ENCODE data around the gene TRPV2. TPM values are rescaled to one million over a fixed set of nuclear protein-coding genes. Genes with fewer than 3 reads are reported as not detected.

TRPV2 gene
- total RNA-seq, 1 experiment from 2014 or later: 0.87 TPM

DNA sequence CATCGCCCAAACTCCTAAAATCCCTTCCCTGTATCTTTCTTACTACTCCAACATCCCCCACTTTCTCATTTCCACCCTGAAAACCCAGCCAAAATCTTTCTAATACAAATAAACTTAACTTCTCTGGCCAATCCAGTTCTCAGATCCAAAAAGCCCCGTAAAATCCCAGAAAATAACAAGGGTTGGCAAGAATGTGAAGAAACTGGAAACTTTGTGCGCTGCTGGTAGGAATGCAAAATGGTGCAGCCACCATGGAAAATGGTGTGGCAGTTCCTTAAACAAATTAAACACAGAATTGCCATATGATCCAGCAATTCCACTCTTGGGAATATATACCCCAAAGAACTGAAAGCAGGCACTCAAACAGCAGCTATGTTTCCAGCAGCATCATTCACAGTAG lies 52.5 kb downstream of the TRPV2 start:
- intact Hi-C loops (cut with micrococcal nuclease; ENCODE audit: unreplicated experiment): no loop called here
- Mint-ChIP-seq H3K27ac (ENCODE audit: unreplicated experiment) (no peak overlapping the region), H3K9me3 (ENCODE audit: low read depth, unreplicated experiment) (no peaks in the 10 kb centered on the region), H3K4me1 (ENCODE audit: low read depth, unreplicated experiment) (no peaks in the 10 kb centered on the region), H3K4me3 (ENCODE audit: low read depth, unreplicated experiment) (no peak overlapping the region), H3K27me3 (ENCODE audit: unreplicated experiment) (no peaks in the 10 kb centered on the region), H3K36me3 (ENCODE audit: insufficient read depth, unreplicated experiment) (no peaks in the 10 kb centered on the region)
- BruUV-seq (replicated peaks): no TSS peak
- TF ChIP-seq, protein P1, sequence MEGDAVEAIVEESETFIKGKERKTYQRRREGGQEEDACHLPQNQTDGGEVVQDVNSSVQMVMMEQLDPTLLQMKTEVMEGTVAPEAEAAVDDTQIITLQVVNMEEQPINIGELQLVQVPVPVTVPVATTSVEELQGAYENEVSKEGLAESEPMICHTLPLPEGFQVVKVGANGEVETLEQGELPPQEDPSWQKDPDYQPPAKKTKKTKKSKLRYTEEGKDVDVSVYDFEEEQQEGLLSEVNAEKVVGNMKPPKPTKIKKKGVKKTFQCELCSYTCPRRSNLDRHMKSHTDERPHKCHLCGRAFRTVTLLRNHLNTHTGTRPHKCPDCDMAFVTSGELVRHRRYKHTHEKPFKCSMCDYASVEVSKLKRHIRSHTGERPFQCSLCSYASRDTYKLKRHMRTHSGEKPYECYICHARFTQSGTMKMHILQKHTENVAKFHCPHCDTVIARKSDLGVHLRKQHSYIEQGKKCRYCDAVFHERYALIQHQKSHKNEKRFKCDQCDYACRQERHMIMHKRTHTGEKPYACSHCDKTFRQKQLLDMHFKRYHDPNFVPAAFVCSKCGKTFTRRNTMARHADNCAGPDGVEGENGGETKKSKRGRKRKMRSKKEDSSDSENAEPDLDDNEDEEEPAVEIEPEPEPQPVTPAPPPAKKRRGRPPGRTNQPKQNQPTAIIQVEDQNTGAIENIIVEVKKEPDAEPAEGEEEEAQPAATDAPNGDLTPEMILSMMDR (IDR thresholded peaks at IDR 0.05; ENCODE audit: unreplicated experiment): no peak
- DNase-seq: no peak
- CTCF ChIA-PET: no interaction called here

- no peak overlapping the region for H3K27ac Mint-ChIP-seq (ENCODE audit: unreplicated experiment)
- no TSS peak for BruUV-seq (replicated peaks)
- CTCF ChIA-PET: no interaction called here
Observed at GRCh38 chr17:16468428-16468992, 53.1 kb downstream of the TRPV2 start.

DNA sequence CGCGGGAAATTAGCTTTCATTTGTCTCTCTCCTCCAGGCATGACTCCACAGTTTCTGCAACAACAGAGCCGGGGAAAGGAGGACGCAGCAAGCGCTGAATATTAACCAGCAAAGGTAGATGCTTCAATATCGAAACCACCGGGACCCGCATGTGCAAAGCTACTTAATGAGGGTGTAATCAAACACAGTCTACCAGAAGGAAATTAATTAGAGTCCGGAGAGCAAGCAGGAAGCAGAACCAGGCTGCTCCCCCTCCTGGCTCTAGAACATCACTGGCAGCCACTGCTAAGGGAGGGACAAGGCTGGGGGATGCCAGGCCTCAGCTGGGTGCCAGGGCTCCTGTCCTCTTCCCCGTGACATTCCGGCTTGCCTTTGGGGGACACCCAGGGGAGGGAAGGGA lies 54.9 kb downstream of the TRPV2 start:
- H3K27me3 Mint-ChIP-seq (ENCODE audit: unreplicated experiment): no peaks in the 10 kb centered on the region
- CTCF ChIA-PET: no interaction called here

More at GRCh38 chr17:16468428-16468992, 53.1 kb downstream of the TRPV2 start:
- Mint-ChIP-seq H3K4me3 (ENCODE audit: low read depth, unreplicated experiment) (no peak overlapping the region), H3K36me3 (ENCODE audit: insufficient read depth, unreplicated experiment) (no peaks in the 10 kb centered on the region), H3K4me1 (ENCODE audit: low read depth, unreplicated experiment) (no peaks in the 10 kb centered on the region), H3K9me3 (ENCODE audit: low read depth, unreplicated experiment) (no peaks in the 10 kb centered on the region), H3K27me3 (ENCODE audit: unreplicated experiment) (no peaks in the 10 kb centered on the region)
- TF ChIP-seq, protein P1 (IDR thresholded peaks at IDR 0.05; ENCODE audit: unreplicated experiment): no peak
- DNase-seq: no peak
- intact Hi-C loops (cut with micrococcal nuclease; ENCODE audit: unreplicated experiment): no loop called here

GRCh38 chr17:16471295-16471694 lies 55.9 kb downstream of the TRPV2 start:
- Mint-ChIP-seq H3K36me3 (ENCODE audit: insufficient read depth, unreplicated experiment) (no peaks in the 10 kb centered on the region), H3K9me3 (ENCODE audit: low read depth, unreplicated experiment) (no peaks in the 10 kb centered on the region), H3K27ac (ENCODE audit: unreplicated experiment) (no peak overlapping the region), H3K4me1 (ENCODE audit: low read depth, unreplicated experiment) (no peaks in the 10 kb centered on the region), H3K27me3 (ENCODE audit: unreplicated experiment) (no peaks in the 10 kb centered on the region), H3K4me3 (ENCODE audit: low read depth, unreplicated experiment) (no peak overlapping the region)
- BruUV-seq (replicated peaks): no TSS peak
- CTCF ChIA-PET: no interaction called here
- intact Hi-C loops (cut with micrococcal nuclease; ENCODE audit: unreplicated experiment): no loop called here
- TF ChIP-seq, protein P1 (IDR thresholded peaks at IDR 0.05; ENCODE audit: unreplicated experiment): no peak
- DNase-seq: no peak

More for the DNA sequence above, 54.9 kb downstream of the TRPV2 start:
- intact Hi-C loops (cut with micrococcal nuclease; ENCODE audit: unreplicated experiment): no loop called here
- TF ChIP-seq, protein P1 (IDR thresholded peaks at IDR 0.05; ENCODE audit: unreplicated experiment): no peak
- no peaks in the 10 kb centered on the region for H3K4me1 Mint-ChIP-seq (ENCODE audit: low read depth, unreplicated experiment)
- H3K4me3 Mint-ChIP-seq (ENCODE audit: low read depth, unreplicated experiment): no peak overlapping the region
- no peak overlapping the region for H3K27ac Mint-ChIP-seq (ENCODE audit: unreplicated experiment)
- no TSS peak for BruUV-seq (replicated peaks)
- no peaks in the 10 kb centered on the region for H3K9me3 Mint-ChIP-seq (ENCODE audit: low read depth, unreplicated experiment)
- DNase-seq: no peak
- no peaks in the 10 kb centered on the region for H3K36me3 Mint-ChIP-seq (ENCODE audit: insufficient read depth, unreplicated experiment)

Measured in Calu3 (cell line).